Right lobe of liver (tissue), 6 donors: ENCODE data around the gene PPP1R17. TPM values are rescaled to one million over a fixed set of nuclear protein-coding genes. Genes with fewer than 3 reads are reported as not detected.

ENCODE experiments used
- ATAC-seq, 4 donors: fragments of 200-7000 bp; cut with Tn5 transposase; one replicate each; pipeline ENCODE4 v1.9.1; 2020; ENCODE audit warnings: mild to moderate bottlenecking in 4 of 4, moderate library complexity in 4 of 4
- DNase-seq, 3 donors: peaks; one replicate each; pipeline ENCODE4 v3.0.0-alpha.2; 2020
- H3K27ac ChIP-seq, 3 donors: fragments of 200-600 bp; one replicate each; pipeline ENCODE4 v1.8.0; 2022
- H3K27me3 ChIP-seq, 2 donors: fragments of 200-600 bp; one replicate each; pipeline ENCODE4 v1.8.0; 2022
- H3K36me3 ChIP-seq, 4 donors: fragments of 200-600 bp; sonication (generic) in 1 of 4; one replicate each; pipeline versions ENCODE4 v1.5.1 to v1.8.0; 2017 to 2022; ENCODE audit warnings: control low read depth in 1 of 4
- H3K4me1 ChIP-seq, 4 donors: fragments of 200-600 bp; sonication (generic) in 1 of 4; one replicate each; pipeline versions ENCODE4 v1.5.1 to v1.8.0; 2017 to 2022; ENCODE audit warnings: control low read depth in 1 of 4
- H3K4me3 ChIP-seq, 3 donors: fragments of 200-600 bp; one replicate each; pipeline ENCODE4 v1.8.0; 2022
- H3K9me3 ChIP-seq, 4 donors: fragments of 200-600 bp; sonication (generic) in 1 of 4; one replicate each; pipeline versions ENCODE4 v1.5.1 to v1.8.0; 2017 to 2022; ENCODE audit warnings: control low read depth in 1 of 4
- POLR2A ChIP-seq: fragments of 450-650 bp; IDR thresholded peaks from one replicate; pipeline ENCODE4 v1.6.1; 2017; ENCODE audit warnings: antibody characterized with exemption, mild to moderate bottlenecking
- WGBS: methylation state at CpG from one replicate; pipeline ENCODE4 v1.1.6; 2018; ENCODE audit warnings: low coverage, low lambda C conversion rate; ENCODE audit not compliant: insufficient coverage; ENCODE audit errors: missing lambda C conversion rate; 5-methylcytosine and 5-hydroxymethylcytosine counted together
- intact Hi-C, 2 donors: fragments of 100-400 bp; cut with DNase I; formaldehyde crosslinking; loops; one replicate each; pipeline versions ENCODE4 v1.11.2 to v1.14.1; 2022
- long read RNA-seq: library from polyadenylated mRNA; unstranded; transcript quantifications from one replicate; pipeline ENCODE4 v2.0.0, GENCODE V29; 2019
- total RNA-seq, 6 experiments: library from RNA; depleted of rRNA in 2 of 6; stranded (reverse); fragments of >200 nt in 2 of 6; fragmentation: NEBNext Ultra II Directional in 3 of 6; extraction: Animal tissue kit (Norgen Biotek cat#: 25700) in 3 of 6; gene quantifications; one replicate each; pipeline versions ENCODE4 v1.1.0 to v1.2.4, GENCODE V29; 2016 to 2023
- TF ChIP-seq, protein P1 (sequence below), 4 donors: fragments of 200-600 bp in 3 of 4; fragments of 450-650 bp in 1 of 4; IDR thresholded peaks; one replicate each; pipeline versions ENCODE4 v1.5.1 to v1.8.0; 2016 to 2022; ENCODE audit warnings: antibody characterized with exemption in 4 of 4, mild to moderate bottlenecking in 2 of 4
- donor health status: DM: no; HTN: yes; CAD: no.
- donor health status: DM: no; HTN: no; CAD: no.
- donor health status: DM: no; HTN: no; CAD: no.
- donor health status: DM: no; HTN: yes; CAD: no.
- donor health status: DM: no; HTN: yes; CAD: no.

Gene PPP1R17
- total RNA-seq = not detected
- long read RNA-seq = 0 reads

- H3K36me3 ChIP-seq = no peaks in the 10 kb centered on the region
- ATAC-seq (no peak), DNase-seq (no peak)
- H3K27ac ChIP-seq = no peak within 1 kb of the TSS
- intact Hi-C loops = no loop called here
- H3K9me3 ChIP-seq = no peaks in the 10 kb centered on the region
- no peak within 1 kb of the TSS for H3K4me3 ChIP-seq
- no peaks in the 10 kb centered on the region for H3K4me1 ChIP-seq
- TF ChIP-seq, protein P1, sequence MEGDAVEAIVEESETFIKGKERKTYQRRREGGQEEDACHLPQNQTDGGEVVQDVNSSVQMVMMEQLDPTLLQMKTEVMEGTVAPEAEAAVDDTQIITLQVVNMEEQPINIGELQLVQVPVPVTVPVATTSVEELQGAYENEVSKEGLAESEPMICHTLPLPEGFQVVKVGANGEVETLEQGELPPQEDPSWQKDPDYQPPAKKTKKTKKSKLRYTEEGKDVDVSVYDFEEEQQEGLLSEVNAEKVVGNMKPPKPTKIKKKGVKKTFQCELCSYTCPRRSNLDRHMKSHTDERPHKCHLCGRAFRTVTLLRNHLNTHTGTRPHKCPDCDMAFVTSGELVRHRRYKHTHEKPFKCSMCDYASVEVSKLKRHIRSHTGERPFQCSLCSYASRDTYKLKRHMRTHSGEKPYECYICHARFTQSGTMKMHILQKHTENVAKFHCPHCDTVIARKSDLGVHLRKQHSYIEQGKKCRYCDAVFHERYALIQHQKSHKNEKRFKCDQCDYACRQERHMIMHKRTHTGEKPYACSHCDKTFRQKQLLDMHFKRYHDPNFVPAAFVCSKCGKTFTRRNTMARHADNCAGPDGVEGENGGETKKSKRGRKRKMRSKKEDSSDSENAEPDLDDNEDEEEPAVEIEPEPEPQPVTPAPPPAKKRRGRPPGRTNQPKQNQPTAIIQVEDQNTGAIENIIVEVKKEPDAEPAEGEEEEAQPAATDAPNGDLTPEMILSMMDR (IDR thresholded peaks at IDR 0.05) = no peak
- no peak for TF ChIP-seq POLR2A
- no peaks in the 10 kb centered on the region for H3K27me3 ChIP-seq
- WGBS = 29% methylated on average over 12 of the region's 14 CpGs
Observed at GRCh38 chr7:31687024-31687748, at the start of gene PPP1R17. PPP1R17 (plus strand) TSS chr7:31687215; CDS start chr7:31692442, 5,227 bp downstream.

GRCh38 chr7:31640381-31640780 is 46.6 kb upstream of the PPP1R17 start:
- intact Hi-C loops = no loop called here
- WGBS = 23% methylated on average over 3 of the region's 3 CpGs
- H3K27ac ChIP-seq = no peak overlapping the region
- no peaks in the 10 kb centered on the region for H3K9me3 ChIP-seq
- peak in 3 of 4 donors; percentile 36 to 70 (median 41) for ATAC-seq
- TF ChIP-seq, protein P1 (IDR thresholded peaks at IDR 0.05) = no peak
- no peak for TF ChIP-seq POLR2A
- no peaks in the 10 kb centered on the region for H3K4me1 ChIP-seq
- H3K36me3 ChIP-seq = no peaks in the 10 kb centered on the region
- no peak overlapping the region for H3K4me3 ChIP-seq
- no peaks in the 10 kb centered on the region for H3K27me3 ChIP-seq
- no peak for DNase-seq

GRCh38 chr7:31642681-31643115 is 44.3 kb upstream of the PPP1R17 start:
- H3K27me3 ChIP-seq = no peaks in the 10 kb centered on the region
- no peaks in the 10 kb centered on the region for H3K9me3 ChIP-seq
- WGBS = 47% methylated on average over 4 of the region's 5 CpGs
- intact Hi-C loops = no loop called here
- DNase-seq (no peak), ATAC-seq (no peak)
- no peak overlapping the region for H3K27ac ChIP-seq
- H3K36me3 ChIP-seq = no peaks in the 10 kb centered on the region
- no peak for TF ChIP-seq POLR2A
- TF ChIP-seq, protein P1 (IDR thresholded peaks at IDR 0.05) = no peak
- no peak overlapping the region for H3K4me3 ChIP-seq
- no peaks in the 10 kb centered on the region for H3K4me1 ChIP-seq

DNA sequence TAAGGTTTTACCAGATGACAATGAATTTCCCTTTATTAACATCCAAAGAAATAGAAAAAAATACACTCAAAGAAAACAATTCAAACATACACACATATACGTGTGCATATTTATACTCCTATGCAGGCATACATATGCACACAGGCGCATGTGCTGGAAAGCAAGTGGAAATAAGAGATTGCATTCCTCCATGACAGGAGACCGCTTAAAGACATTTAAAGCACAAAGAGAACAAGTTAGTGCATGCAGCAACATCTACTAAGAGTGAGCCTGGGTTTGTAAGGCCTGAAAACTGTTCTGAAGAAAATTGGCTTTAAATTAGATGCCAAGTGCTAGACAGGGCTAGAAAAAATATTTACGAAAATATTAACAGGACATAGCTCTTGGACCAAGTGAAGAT is 40.1 kb upstream of the PPP1R17 start:
- no peak for TF ChIP-seq POLR2A
- TF ChIP-seq, protein P1 (IDR thresholded peaks at IDR 0.05) = no peak
- ATAC-seq (no peak), DNase-seq (no peak)
- Histone ChIP-seq H3K27ac (no peak overlapping the region), H3K27me3 (no peaks in the 10 kb centered on the region), H3K4me1 (no peaks in the 10 kb centered on the region), H3K9me3 (no peaks in the 10 kb centered on the region), H3K36me3 (no peaks in the 10 kb centered on the region), H3K4me3 (no peak overlapping the region)
- 72% methylated on average over 4 of the region's 4 CpGs for WGBS
- intact Hi-C loops = no loop called here
